IMR-90 (cell line): ENCODE results near the gene PYGB. TPM values are rescaled to one million over a fixed set of nuclear protein-coding genes. Genes with fewer than 3 reads are reported as not detected.

Experiments
- ATAC-seq: fragments of 200-7000 bp; cut with Tn5 transposase; 2 replicates; pipeline ENCODE4 v1.9.1; 2020; ENCODE audit warnings: low read depth, mild to moderate bottlenecking, moderate library complexity
- BruUV-seq: library from RNA; stranded (reverse); fragments of 400-500 nt; replicated peaks from 2 replicates; lab custom pipeline; 2021; lab: Mats Ljungman, UMichigan
- CTCF ChIA-PET: fragments of 300-600 bp; formaldehyde crosslinking; extraction: SDS; loops from one replicate; lab custom pipeline; 2021; ENCODE audit warnings: antibody characterized with exemption; lab: Yijun Ruan, JAX
- POLR2A ChIA-PET: fragments of 300-600 bp; sonication (Branson Sonifier 250); formaldehyde crosslinking; loops from one replicate; lab custom pipeline; 2022; ENCODE audit warnings: antibody characterized with exemption; ENCODE audit not compliant: unreplicated experiment; lab: Charles Lee
- DNase-seq: peaks from one replicate; pipeline ENCODE4 v3.0.0; 2013
- H2AFZ ChIP-seq: replicated peaks from 2 replicates; pipeline ENCODE3; 2013; ENCODE audit warnings: low read length, mild to moderate bottlenecking; ENCODE audit not compliant: poor library complexity
- H2AK5ac ChIP-seq: 2 replicates; pipeline ENCODE4 v1.6.1; 2013; ENCODE audit warnings: low read depth, low read length, inconsistent platforms
- H2AK9ac ChIP-seq: replicated peaks from 2 replicates; pipeline ENCODE3; 2013; ENCODE audit warnings: mild to moderate bottlenecking, low read depth, low read length, moderate library complexity; ENCODE audit not compliant: poor library complexity
- H2BK120ac ChIP-seq: 2 replicates; pipeline ENCODE4 v1.6.1; 2013; ENCODE audit warnings: low read depth, low read length, inconsistent platforms
- H2BK15ac ChIP-seq: 3 replicates; pipeline ENCODE4 v1.6.1; 2013; ENCODE audit warnings: low read depth, low read length, inconsistent platforms
- H2BK20ac ChIP-seq: 2 replicates; pipeline ENCODE4 v1.6.1; 2013; ENCODE audit warnings: low read depth, mild to moderate bottlenecking, inconsistent platforms, low read length, moderate library complexity
- H2BK5ac ChIP-seq: 2 replicates; pipeline ENCODE4 v1.6.1; 2013; ENCODE audit warnings: mild to moderate bottlenecking, low read depth, low read length, inconsistent platforms; ENCODE audit not compliant: poor library complexity, severe bottlenecking
- H3K14ac ChIP-seq: replicated peaks from 2 replicates; pipeline ENCODE4 v1.6.1; 2013; ENCODE audit warnings: low read depth, low read length, inconsistent platforms
- H3K18ac ChIP-seq: 2 replicates; pipeline ENCODE4 v1.6.1; 2013; ENCODE audit warnings: low read depth, low read length, control low read depth
- H3K23ac ChIP-seq: 2 replicates; pipeline ENCODE4 v1.6.1; 2013; ENCODE audit warnings: low read depth, low read length, inconsistent platforms
- H3K27ac ChIP-seq: 2 replicates; pipeline ENCODE4 v1.5.1; 2013; ENCODE audit warnings: mild to moderate bottlenecking, control low read depth, low read length; ENCODE audit not compliant: insufficient read depth
- H3K27me3 ChIP-seq: 2 replicates; pipeline ENCODE4 v1.6.1; 2013; ENCODE audit warnings: low read length; ENCODE audit not compliant: control insufficient read depth, insufficient read depth
- H3K36me3 ChIP-seq: 2 replicates; pipeline ENCODE4 v1.6.1; 2013; ENCODE audit warnings: low read length, mixed read lengths; ENCODE audit not compliant: control insufficient read depth, insufficient read depth
- H3K4ac ChIP-seq: 2 replicates; pipeline ENCODE4 v1.6.1; 2013; ENCODE audit warnings: low read depth, low read length, inconsistent platforms
- H3K4me1 ChIP-seq: 2 replicates; pipeline ENCODE4 v1.6.1; 2013; ENCODE audit warnings: low read length, mixed read lengths; ENCODE audit not compliant: control insufficient read depth, insufficient read depth
- H3K4me2 ChIP-seq: 2 replicates; pipeline ENCODE4 v1.6.1; 2013; ENCODE audit warnings: low read depth, mild to moderate bottlenecking, control low read depth, low read length, moderate library complexity
- H3K4me3 ChIP-seq: 2 replicates; pipeline ENCODE4 v1.5.1; 2013; ENCODE audit warnings: low read depth, mild to moderate bottlenecking, control low read depth, low read length, moderate library complexity; ENCODE audit not compliant: insufficient read depth
- H3K56ac ChIP-seq: 2 replicates; pipeline ENCODE4 v1.6.1; 2013; ENCODE audit warnings: low read length, inconsistent platforms; ENCODE audit not compliant: insufficient read depth; ENCODE audit errors: extremely low read depth
- H3K79me1 ChIP-seq, 2 experiments: 2 replicates each; pipeline ENCODE4 v1.6.1; 2013; ENCODE audit warnings: low read length in 2 of 2, inconsistent platforms in 1 of 2, low read depth in 1 of 2
- H3K9ac ChIP-seq: 2 replicates; pipeline ENCODE4 v1.6.1; 2013; ENCODE audit warnings: low read depth, low read length, control low read depth
- H3K9me1 ChIP-seq: 2 replicates; pipeline ENCODE4 v1.6.1; 2013; ENCODE audit warnings: low read length, inconsistent platforms; ENCODE audit not compliant: insufficient read depth
- H3K9me3 ChIP-seq: 2 replicates; pipeline ENCODE4 v1.6.1; 2013; ENCODE audit warnings: low read length; ENCODE audit not compliant: control insufficient read depth, insufficient read depth
- H4K20me1 ChIP-seq: 2 replicates; pipeline ENCODE4 v1.6.1; 2013; ENCODE audit warnings: low read length, inconsistent platforms; ENCODE audit not compliant: insufficient read depth
- H4K5ac ChIP-seq: 2 replicates; pipeline ENCODE4 v1.6.1; 2013; ENCODE audit warnings: mild to moderate bottlenecking, low read depth, low read length, control low read depth
- H4K8ac ChIP-seq, 2 experiments: 2 replicates each; pipeline ENCODE4 v1.6.1; 2013; ENCODE audit warnings: low read depth in 2 of 2, low read length in 2 of 2, control low read depth in 1 of 2, inconsistent platforms in 1 of 2
- H4K91ac ChIP-seq: 2 replicates; pipeline ENCODE4 v1.6.1; 2013; ENCODE audit warnings: low read depth, low read length, inconsistent platforms; ENCODE audit not compliant: insufficient read depth
- CHD1 ChIP-seq: IDR thresholded peaks from 2 replicates; pipeline ENCODE4 v1.6.1; 2012; ENCODE audit warnings: low read depth, low read length, improper control_type of control experiment
- CTCF ChIP-seq: conservative IDR thresholded peaks from 2 replicates; pipeline ENCODE4 v1.5.1; 2012; ENCODE audit warnings: mild to moderate bottlenecking, low read depth, low read length, improper control_type of control experiment
- MAFK ChIP-seq: IDR thresholded peaks from 2 replicates; pipeline ENCODE4 v1.6.1; 2012; ENCODE audit warnings: low read depth, low read length, improper control_type of control experiment
- RAD21 ChIP-seq: IDR thresholded peaks from 2 replicates; pipeline ENCODE4 v1.6.1; 2012; ENCODE audit warnings: low read length, improper control_type of control experiment
- whole genome bisulfite sequencing, 2 experiments: methylation state at CpG; one replicate each; pipeline versions ENCODE4 v1.1.5 to v1.1.7; 2013; ENCODE audit warnings: missing lambda C conversion rate in 2 of 2; ENCODE audit not compliant: insufficient read length in 1 of 2; ENCODE audit errors: extremely low coverage in 2 of 2; 5-methylcytosine and 5-hydroxymethylcytosine counted together
- dilution Hi-C: fragments of 300-500 bp; cut with HindIII; formaldehyde crosslinking; loops from one replicate; pipeline ENCODE4 v1.14.3; 2018; ENCODE audit warnings: low sequenced_read_pairs; ENCODE audit not compliant: unreplicated experiment
- in situ Hi-C: fragments of 300-500 bp; cut with MboI; formaldehyde crosslinking; loops from 3 replicates; pipeline ENCODE4 v1.14.3; 2019; ENCODE audit warnings: low sequenced_read_pairs, inconsistent platforms, mixed read lengths
- intact Hi-C: fragments of 100-400 bp; cut with micrococcal nuclease; formaldehyde crosslinking; loops from 2 replicates; pipeline ENCODE4 v1.10.0; 2022
- polyA plus RNA-seq, 3 experiments: library from polyadenylated mRNA; depleted of rRNA; stranded (reverse); fragments of >200 nt; gene quantifications; 2 replicates each; pipeline ENCODE4 v1.2.3, GENCODE V29; 2012; ENCODE audit warnings: low replicate concordance in 1 of 3
- total RNA-seq: library from RNA; depleted of rRNA; stranded (reverse); fragments of >200 nt; gene quantifications from 2 replicates; pipeline ENCODE4 v1.2.3, GENCODE V29; 2012

The PYGB gene
- total and polyA plus RNA-seq, 2 of the 4 experiments (the other 2 are of a cell fraction), result 72.4 to 83.1 TPM

DNA sequence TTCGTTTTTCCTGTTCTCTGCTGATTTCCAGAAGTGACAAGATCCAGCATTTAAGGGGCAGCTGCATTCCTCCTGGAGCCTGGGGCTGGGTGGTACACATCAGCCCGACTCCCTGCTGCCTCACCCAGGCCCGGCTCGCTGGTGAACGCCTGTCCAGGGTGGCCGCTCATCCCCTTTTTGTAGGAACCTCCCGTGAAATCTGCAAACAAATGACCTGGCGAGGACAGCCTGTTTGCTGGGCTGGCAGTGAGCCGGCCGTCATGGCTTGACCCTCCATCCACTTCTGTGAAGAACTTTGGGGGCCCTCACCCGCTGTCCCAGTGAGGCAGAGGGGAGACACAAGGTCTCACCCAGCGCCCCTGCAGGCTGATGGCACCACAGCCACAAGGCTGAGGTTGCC, 39.0 kb downstream of the PYGB start:
- no TSS peak for BruUV-seq
- Histone ChIP-seq H2BK5ac (no peak overlapping the region), H3K14ac (no peak overlapping the region), H4K5ac (no peak overlapping the region), H3K56ac (no peak overlapping the region), H3K4me3 (no peak overlapping the region), H3K4me2 (no peak overlapping the region), H3K4me1 (no peaks in the 10 kb centered on the region), H4K8ac (no peak overlapping the region), H4K91ac (no peak overlapping the region), H2BK15ac (no peak overlapping the region), H3K27ac (no peak overlapping the region), H2AK9ac (no peak overlapping the region), H3K9me1 (no peaks in the 10 kb centered on the region; the same call in 1 of the 2 replicates), H3K36me3 (peaks cover 76% of the 10 kb centered on the region), H3K4ac (no peak overlapping the region), H3K79me1 (peaks cover 0 to 23% of the 10 kb centered on the region in 2 experiments; a peak in 2 of 4 replicates), H2BK120ac (no peak overlapping the region), H3K23ac (no peak overlapping the region), H2BK20ac (no peak overlapping the region), H3K9ac (no peak overlapping the region), H2AK5ac (no peak overlapping the region), H3K27me3 (no peaks in the 10 kb centered on the region), H3K18ac (no peak overlapping the region), H4K20me1 (peaks cover 5% of the 10 kb centered on the region), H3K9me3 (no peaks in the 10 kb centered on the region), H2AFZ (no peak overlapping the region)
- 92% methylated on average over 10 of the region's 12 CpGs; no CpG with 5 or more reads in 1 of the 2 experiments for WGBS, 2 experiments
- DNase-seq, result no peak
- dilution Hi-C loops, result no loop called here
- intact Hi-C loops, result no loop called here
- CTCF ChIA-PET, result interaction anchor here (0.6 kb wide), 1 partner anchor 9 kb away, joined by 3 read pairs; no protein-coding TSS in a partner anchor
- no peak for ATAC-seq
- TF ChIP-seq RAD21, result no peak
- no peak for TF ChIP-seq CTCF
- TF ChIP-seq CHD1, result no peak
- no peak for TF ChIP-seq MAFK
- in situ Hi-C loops, result no loop called here
- POLR2A ChIA-PET, result no interaction called here
